Spleen (tissue), 11 donors: Measurements from ENCODE around the gene OCIAD1. TPM values are rescaled to one million over a fixed set of nuclear protein-coding genes. Genes with fewer than 3 reads are reported as not detected.
"Not testable (repeated sequence)": the region's sequence is repeated elsewhere in the genome, so short reads cannot be mapped to it uniquely, and the experiment has no call there.

Experiments
- DNase-seq: peaks from one replicate; pipeline ENCODE4 v3.0.0-alpha.2; 2020
- H3K27ac ChIP-seq, 8 donors: fragments of 200-600 bp; sonication (generic) in 7 of 8; 1 replicate in 4 of 8; 2 replicates in 4 of 8; pipeline versions ENCODE4 v1.5.0 to v1.8.0; 2016 to 2021; ENCODE audit warnings: inconsistent platforms in 4 of 8, mild to moderate bottlenecking in 4 of 8, moderate library complexity in 1 of 8
- H3K27me3 ChIP-seq, 7 donors: fragments of 200-600 bp; sonication (generic) in 6 of 7; replicated peaks in 1 of 7; 1 replicate in 4 of 7; 2 replicates in 3 of 7; pipeline versions ENCODE4 v1.5.0 to v1.8.0; 2016 to 2021; ENCODE audit warnings: inconsistent platforms in 3 of 7, mild to moderate bottlenecking in 1 of 7
- H3K36me3 ChIP-seq, 6 donors: fragments of 200-600 bp; sonication (generic) in 5 of 6; 1 replicate in 4 of 6; 2 replicates in 2 of 6; pipeline versions ENCODE4 v1.5.0 to v1.8.0; 2016 to 2021; ENCODE audit warnings: inconsistent platforms in 2 of 6
- H3K4me1 ChIP-seq, 6 donors: fragments of 200-600 bp; sonication (generic) in 5 of 6; 1 replicate in 3 of 6; 2 replicates in 3 of 6; pipeline versions ENCODE4 v1.5.0 to v1.8.0; 2016 to 2021; ENCODE audit warnings: inconsistent platforms in 3 of 6
- H3K4me3 ChIP-seq, 8 donors: fragments of 200-600 bp; sonication (generic) in 7 of 8; 1 replicate in 4 of 8; 2 replicates in 4 of 8; pipeline versions ENCODE4 v1.5.0 to v1.8.0; 2016 to 2021; ENCODE audit warnings: inconsistent platforms in 4 of 8, mild to moderate bottlenecking in 4 of 8, moderate library complexity in 2 of 8
- H3K9me3 ChIP-seq, 8 donors: fragments of 200-600 bp; sonication (generic) in 7 of 8; 1 replicate in 4 of 8; 2 replicates in 4 of 8; pipeline versions ENCODE4 v1.5.0 to v1.8.0; 2016 to 2021; ENCODE audit warnings: inconsistent platforms in 4 of 8
- POLR2A ChIP-seq, 3 donors: fragments of 450-650 bp; IDR thresholded peaks; one replicate each; pipeline ENCODE4 v1.5.1; 2017; ENCODE audit warnings: antibody characterized with exemption in 3 of 3, mild to moderate bottlenecking in 1 of 3
- POLR2AphosphoS5 ChIP-seq, 3 donors: sonication (generic); formaldehyde crosslinking; IDR thresholded peaks; one replicate each; pipeline ENCODE4 v1.5.1; 2017; ENCODE audit warnings: antibody characterized with exemption in 3 of 3
- WGBS, 5 donors: extraction: QIAGEN DNeasy Blood & Tissue Kit in 3 of 5; methylation state at CpG; one replicate each; pipeline versions ENCODE4 v1.1.5 to v1.1.7; 2013 to 2018; 5-methylcytosine and 5-hydroxymethylcytosine counted together
- intact Hi-C: fragments of 100-400 bp; cut with DNase I; formaldehyde crosslinking; loops from one replicate; pipeline ENCODE4 v1.15.0; 2023; ENCODE audit warnings: low total_unique reads
- polyA plus RNA-seq, 3 donors: library from polyadenylated mRNA; stranded (reverse); fragments of 200-250 nt; gene quantifications; one replicate each; pipeline ENCODE4 v1.2.1, GENCODE V29; 2013
- total RNA-seq, 7 donors: library from RNA; depleted of rRNA in 3 of 7; stranded (reverse); fragments of >200 nt in 3 of 7; fragmentation: NEBNext Ultra II Directional in 4 of 7; extraction: Animal tissue kit (Norgen Biotek cat#: 25700) in 4 of 7; gene quantifications; one replicate each; pipeline versions ENCODE4 v1.1.0 to v1.2.1, GENCODE V29; 2016 to 2021
- TF ChIP-seq, protein P1 (sequence below), 11 experiments: fragments of 200-600 bp in 7 of 11; fragments of 450-650 bp in 4 of 11; sonication (generic) in 4 of 11; IDR thresholded peaks in 8 of 11; conservative IDR thresholded peaks in 3 of 11; 1 replicate in 7 of 11; 2 replicates in 4 of 11; pipeline versions ENCODE4 v1.4.0 to v1.8.0; 2016 to 2021; ENCODE audit warnings: antibody characterized with exemption in 11 of 11, inconsistent platforms in 4 of 11, mild to moderate bottlenecking in 1 of 11
- donor health status: healthy with polysubstance abuse.
- donor health status: DM: no; HTN: no; CAD: no; lungs with moderate emphysema.
- donor health status: DM: no; HTN: no; CAD: no.
- donor health status: Bipolar disorder and iron deficiency.
- donor health status: healthy.
- donor health status: DM: no; HTN: no; CAD: no.
- donor health status: DM: yes; HTN: yes; CAD: no.

OCIAD1 gene
- total and polyA plus RNA-seq, 10 donors: 86.7 to 114 (median 98.6) TPM

DNA sequence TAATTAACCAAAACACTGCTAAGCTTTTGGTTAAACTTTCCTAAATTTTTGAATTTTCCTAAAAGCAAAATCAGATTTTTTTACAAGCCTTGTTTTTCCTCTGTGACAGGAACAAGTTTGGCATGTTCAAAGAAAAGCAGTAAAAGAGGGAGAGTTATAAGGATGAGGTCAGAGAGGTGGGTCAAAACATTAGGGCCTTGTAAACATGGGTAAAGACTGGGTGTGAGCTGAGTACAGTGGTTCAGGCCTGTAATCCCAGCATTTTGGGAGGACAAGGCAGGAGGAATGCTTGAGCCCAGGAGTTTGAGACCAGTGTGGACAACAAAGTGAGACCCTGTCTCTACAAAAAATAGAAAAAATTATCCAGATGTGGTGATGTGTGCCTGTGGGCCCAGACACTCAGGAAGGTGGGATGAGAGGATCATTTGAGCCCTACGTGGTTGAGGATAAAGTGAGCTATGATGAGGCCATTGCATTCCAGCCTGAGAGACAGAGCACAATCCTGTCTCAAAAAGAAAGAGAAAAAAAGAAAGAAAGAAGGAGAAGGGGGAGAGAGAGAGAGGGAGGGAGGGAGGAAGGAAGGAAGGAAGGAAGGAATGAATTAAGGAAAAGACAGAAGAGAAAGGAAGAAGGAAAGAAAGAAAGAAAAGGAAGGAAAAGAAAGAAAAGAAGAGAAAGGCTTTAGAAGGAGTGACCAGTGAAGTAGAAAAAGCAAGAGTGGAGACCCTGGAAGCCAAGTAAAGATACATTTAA lies 33.8 kb upstream of the OCIAD1 start:
- Histone ChIP-seq H3K36me3 (no peaks in the 10 kb centered on the region), H3K9me3 (no peaks in the 10 kb centered on the region), H3K27ac (no peak overlapping the region), H3K27me3 (no peaks in the 10 kb centered on the region), H3K4me3 (no peak overlapping the region), H3K4me1 (peaks cover 0 to 20% (median 2%) of the 10 kb centered on the region in 6 donors)
- WGBS, 5 donors: 61 to 87% (median 81%) methylated on average over 1 of the region's 1 CpG
- TF ChIP-seq POLR2AphosphoS5 (IDR thresholded peaks at IDR 0.05) (no peak), POLR2A (IDR thresholded peaks at IDR 0.05) (no peak)
- TF ChIP-seq, protein P1, sequence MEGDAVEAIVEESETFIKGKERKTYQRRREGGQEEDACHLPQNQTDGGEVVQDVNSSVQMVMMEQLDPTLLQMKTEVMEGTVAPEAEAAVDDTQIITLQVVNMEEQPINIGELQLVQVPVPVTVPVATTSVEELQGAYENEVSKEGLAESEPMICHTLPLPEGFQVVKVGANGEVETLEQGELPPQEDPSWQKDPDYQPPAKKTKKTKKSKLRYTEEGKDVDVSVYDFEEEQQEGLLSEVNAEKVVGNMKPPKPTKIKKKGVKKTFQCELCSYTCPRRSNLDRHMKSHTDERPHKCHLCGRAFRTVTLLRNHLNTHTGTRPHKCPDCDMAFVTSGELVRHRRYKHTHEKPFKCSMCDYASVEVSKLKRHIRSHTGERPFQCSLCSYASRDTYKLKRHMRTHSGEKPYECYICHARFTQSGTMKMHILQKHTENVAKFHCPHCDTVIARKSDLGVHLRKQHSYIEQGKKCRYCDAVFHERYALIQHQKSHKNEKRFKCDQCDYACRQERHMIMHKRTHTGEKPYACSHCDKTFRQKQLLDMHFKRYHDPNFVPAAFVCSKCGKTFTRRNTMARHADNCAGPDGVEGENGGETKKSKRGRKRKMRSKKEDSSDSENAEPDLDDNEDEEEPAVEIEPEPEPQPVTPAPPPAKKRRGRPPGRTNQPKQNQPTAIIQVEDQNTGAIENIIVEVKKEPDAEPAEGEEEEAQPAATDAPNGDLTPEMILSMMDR (IDR thresholded peaks at IDR 0.05 in 8 of 11, conservative IDR thresholded peaks at IDR 0.05 in 3 of 11): no peak
- DNase-seq: no peak
- intact Hi-C loops: no loop called here

DNA sequence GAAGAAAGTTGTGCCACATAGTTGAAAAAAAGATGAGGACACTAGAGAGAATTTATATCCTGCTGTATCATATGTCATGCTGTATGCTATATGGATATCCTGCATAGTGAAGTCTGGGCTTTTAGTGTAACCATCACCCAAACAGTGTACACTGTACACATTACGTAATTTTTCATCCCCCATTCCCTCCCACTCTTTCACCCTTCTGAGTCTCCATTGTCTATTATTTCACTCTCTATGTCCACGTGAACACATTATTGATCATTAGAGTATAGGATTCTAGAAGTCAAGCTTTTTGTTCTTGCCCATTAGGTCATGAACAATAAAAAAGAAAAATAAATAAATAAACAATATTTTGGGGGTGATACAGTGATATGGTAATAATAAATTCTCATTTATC lies 32.8 kb upstream of the OCIAD1 start:
- intact Hi-C loops: no loop called here
- no peak overlapping the region for H3K4me3 ChIP-seq
- no peaks in the 10 kb centered on the region for H3K36me3 ChIP-seq
- H3K27ac ChIP-seq: no peak overlapping the region
- no peak for DNase-seq
- TF ChIP-seq POLR2A (IDR thresholded peaks at IDR 0.05) (no peak), POLR2AphosphoS5 (IDR thresholded peaks at IDR 0.05) (no peak)
- TF ChIP-seq, protein P1 (IDR thresholded peaks at IDR 0.05 in 8 of 11, conservative IDR thresholded peaks at IDR 0.05 in 3 of 11): no peak
- H3K27me3 ChIP-seq: no peaks in the 10 kb centered on the region
- 87 to 98% (median 93%) methylated on average over 2 of the region's 2 CpGs for whole genome bisulfite sequencing, 5 donors
- H3K9me3 ChIP-seq: no peaks in the 10 kb centered on the region
- H3K4me1 ChIP-seq: peaks cover 0 to 15% (median 0%) of the 10 kb centered on the region in 6 donors

DNA sequence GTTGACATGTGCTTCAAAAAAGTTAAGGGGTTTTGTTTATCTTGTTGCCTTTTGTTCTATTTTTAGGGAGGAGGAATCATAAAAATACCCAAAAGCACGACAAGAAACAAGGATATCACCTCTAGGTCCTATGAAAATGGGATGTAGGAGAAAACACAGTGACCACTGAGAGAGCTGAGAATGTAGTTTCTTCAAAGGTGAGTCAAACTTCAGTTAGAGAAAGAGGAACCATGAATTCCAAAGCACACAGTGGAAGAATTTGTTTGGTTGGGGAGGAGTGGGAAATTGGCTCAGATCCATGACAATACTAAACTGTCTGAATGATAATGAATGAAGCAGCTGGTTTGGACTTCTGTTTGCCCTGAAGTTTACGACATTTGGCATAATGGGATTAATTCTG lies 31.7 kb upstream of the OCIAD1 start:
- H3K4me3 ChIP-seq: no peak overlapping the region
- no peak for TF ChIP-seq POLR2A (IDR thresholded peaks at IDR 0.05)
- 53 to 64% (median 59%) methylated on average over 2 of the region's 2 CpGs for WGBS, 5 donors
- no peaks in the 10 kb centered on the region for H3K36me3 ChIP-seq
- no peak overlapping the region for H3K27ac ChIP-seq
- no peaks in the 10 kb centered on the region for H3K9me3 ChIP-seq
- peaks cover 0 to 15% (median 0%) of the 10 kb centered on the region in 6 donors for H3K4me1 ChIP-seq
- DNase-seq: no peak
- intact Hi-C loops: no loop called here
- no peaks in the 10 kb centered on the region for H3K27me3 ChIP-seq

DNA sequence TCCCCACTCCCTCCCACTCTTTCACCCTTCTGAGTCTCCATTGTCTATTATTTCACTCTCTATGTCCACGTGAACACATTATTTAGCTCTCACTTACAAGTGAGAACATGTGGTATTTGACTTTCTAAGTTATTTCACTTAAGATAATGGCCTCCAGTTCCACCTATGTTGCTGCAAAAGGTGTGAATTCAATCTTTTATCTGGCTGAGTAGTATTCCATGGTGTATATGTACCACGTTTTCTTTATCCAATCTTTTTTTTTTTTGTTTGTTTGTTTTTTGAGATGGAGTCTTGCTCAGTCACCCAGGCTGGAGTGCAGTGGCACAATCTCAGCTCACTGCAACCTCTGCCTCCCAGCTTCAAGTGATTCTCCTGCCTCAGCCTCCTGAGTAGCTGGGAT lies 30.7 kb upstream of the OCIAD1 start:
- intact Hi-C loops, H3K27me3 ChIP-seq, H3K4me1 ChIP-seq, H3K4me3 ChIP-seq, DNase-seq, H3K9me3 ChIP-seq, H3K36me3 ChIP-seq, H3K27ac ChIP-seq: not testable (repeated sequence)
- WGBS, 5 donors: 87 to 96% (median 92%) methylated on average over 2 of the region's 2 CpGs

DNA sequence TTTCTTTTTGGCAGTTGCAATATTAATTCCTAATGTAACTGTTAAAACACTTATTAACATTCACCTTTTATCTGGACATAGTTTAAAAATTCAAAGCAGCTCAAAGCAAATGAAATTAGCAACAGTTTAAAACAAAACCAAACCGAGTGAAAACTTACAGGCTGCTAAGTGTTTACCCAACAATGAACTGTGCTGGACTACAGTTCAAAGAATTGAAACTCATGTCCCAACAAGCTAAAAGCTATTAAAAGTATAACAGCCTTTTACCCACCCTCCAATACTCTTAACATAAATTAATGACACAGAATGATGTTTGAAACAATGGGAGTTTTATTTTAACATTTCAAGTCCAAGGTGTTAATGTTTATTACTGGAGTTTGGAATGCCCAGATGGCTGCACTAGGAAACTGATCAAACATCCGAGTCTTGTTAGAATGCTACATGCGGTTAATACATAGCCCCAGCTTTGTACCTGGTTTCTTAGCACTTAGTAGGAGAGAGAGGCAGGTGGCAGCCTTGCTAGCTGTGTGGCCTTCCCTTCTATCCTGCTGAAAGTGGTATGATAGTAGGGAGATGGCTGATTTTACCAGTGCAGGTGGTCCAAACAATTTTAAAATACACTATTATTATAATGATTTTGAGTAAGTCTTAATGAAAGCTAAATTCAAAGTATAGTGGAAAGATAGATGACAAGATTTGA lies 29.7 kb upstream of the OCIAD1 start:
- Histone ChIP-seq H3K4me1 (peaks cover 0 to 4% (median 0%) of the 10 kb centered on the region in 6 donors), H3K27me3 (no peaks in the 10 kb centered on the region), H3K36me3 (no peaks in the 10 kb centered on the region), H3K9me3 (no peaks in the 10 kb centered on the region), H3K27ac (peak overlapping the region in 1 of 8 donors; percentile 17), H3K4me3 (no peak overlapping the region)
- intact Hi-C loops: no loop called here
- no peak for DNase-seq
- 78 to 91% (median 85%) methylated on average over 3 of the region's 3 CpGs for WGBS, 5 donors
- TF ChIP-seq POLR2AphosphoS5 (IDR thresholded peaks at IDR 0.05) (no peak), POLR2A (IDR thresholded peaks at IDR 0.05) (no peak)
- TF ChIP-seq, protein P1 (IDR thresholded peaks at IDR 0.05 in 8 of 11, conservative IDR thresholded peaks at IDR 0.05 in 3 of 11): no peak
